Activated naive CD8-positive, alpha-beta T cell treated with anti-CD3 and anti-CD28 coated beads, Interleukin-2, amount 10 ng/mL, durations not matched to agents 7 days and 5 days (primary cell): ENCODE data around the gene VIPR1. TPM values are rescaled to one million over a fixed set of nuclear protein-coding genes. Genes with fewer than 3 reads are reported as not detected.
"Not testable (repeated sequence)": the region's sequence is repeated elsewhere in the genome, so short reads cannot be mapped to it uniquely, and the experiment has no call there.

Source experiments
- ATAC-seq: fragments of 150-1000 bp; cut with Tn5 transposase; one replicate; pipeline ENCODE4 v1.10.0; 2021; ENCODE audit warnings: low read depth, moderate library complexity
- POLR2A ChIA-PET: fragments of 350-600 bp; sonication (Branson Sonifier 250); formaldehyde crosslinking; loops from one replicate; lab custom pipeline; 2021; ENCODE audit warnings: antibody characterized with exemption; lab: Charles Lee
- DNase-seq: peaks from one replicate; pipeline ENCODE4 v3.0.0; 2021
- H3K27ac Mint-ChIP-seq: one replicate; pipeline ENCODE4 v1.8.0; 2022; ENCODE audit warnings: mild to moderate bottlenecking, mixed read lengths
- H3K27me3 Mint-ChIP-seq: one replicate; pipeline ENCODE4 v1.8.0; 2022; ENCODE audit warnings: mild to moderate bottlenecking, moderate library complexity, mixed read lengths
- H3K36me3 Mint-ChIP-seq: one replicate; pipeline ENCODE4 v1.8.0; 2021; ENCODE audit warnings: mild to moderate bottlenecking, mixed read lengths
- H3K4me1 Mint-ChIP-seq: one replicate; pipeline ENCODE4 v1.8.0; 2021; ENCODE audit warnings: mixed read lengths
- H3K4me3 Mint-ChIP-seq: one replicate; pipeline ENCODE4 v1.8.0; 2022; ENCODE audit warnings: mild to moderate bottlenecking, moderate library complexity, mixed read lengths
- H3K9me3 Mint-ChIP-seq: one replicate; pipeline ENCODE4 v1.8.0; 2021; ENCODE audit warnings: mixed read lengths
- total RNA-seq, 2 experiments: library from RNA; stranded (reverse); gene quantifications; one replicate each; pipeline ENCODE4 v1.2.3, GENCODE V29; 2021

The VIPR1 gene
- total RNA-seq, 2 experiments from 2014 or later: 22.3 to 26.9 TPM

- H3K9me3 Mint-ChIP-seq: no peaks in the 10 kb centered on the region
- H3K4me1 Mint-ChIP-seq: peaks cover 20% of the 10 kb centered on the region
Measured at GRCh38 chr3:42557854-42558253, 55.4 kb downstream of the VIPR1 start.

GRCh38 chr3:42562047-42562907, 59.8 kb downstream of the VIPR1 start:
- POLR2A ChIA-PET: interaction anchor here (0.7 kb wide), 1 partner anchor 41 kb away, joined by 3 read pairs; no protein-coding TSS in a partner anchor
- Mint-ChIP-seq H3K36me3 (peaks cover 21% of the 10 kb centered on the region), H3K27me3 (no peaks in the 10 kb centered on the region), H3K4me3 (no peak overlapping the region), H3K9me3 (no peaks in the 10 kb centered on the region), H3K27ac (no peak overlapping the region), H3K4me1 (peaks cover 1% of the 10 kb centered on the region)
- no peak for DNase-seq
- ATAC-seq: no peak

More at GRCh38 chr3:42557854-42558253, 55.4 kb downstream of the VIPR1 start:
- no peaks in the 10 kb centered on the region for H3K27me3 Mint-ChIP-seq
- DNase-seq (no peak), ATAC-seq (no peak)
- peaks cover 32% of the 10 kb centered on the region for H3K36me3 Mint-ChIP-seq
- POLR2A ChIA-PET: no interaction called here
- H3K27ac Mint-ChIP-seq: no peak overlapping the region
- H3K4me3 Mint-ChIP-seq: no peak overlapping the region

- Mint-ChIP-seq H3K9me3 (peaks cover 2% of the 10 kb centered on the region), H3K4me1 (peaks cover 6% of the 10 kb centered on the region), H3K4me3 (no peak overlapping the region), H3K36me3 (peaks cover 35% of the 10 kb centered on the region), H3K27ac (no peak overlapping the region), H3K27me3 (no peaks in the 10 kb centered on the region)
- DNase-seq (no peak), ATAC-seq (no peak)
- POLR2A ChIA-PET: no interaction called here
Measured at GRCh38 chr3:42569593-42570142, 67.2 kb downstream of the VIPR1 start.

- DNase-seq (no peak), ATAC-seq (peak; percentile 56)
- POLR2A ChIA-PET: interaction anchor here (1.2 kb wide), 1 partner anchor 9 kb away, joined by 3 read pairs; the partner anchor contains the start of gene SEC22C
- H3K4me3 Mint-ChIP-seq: no peak overlapping the region
- H3K27me3 Mint-ChIP-seq: no peaks in the 10 kb centered on the region
- H3K36me3 Mint-ChIP-seq: peaks cover 48% of the 10 kb centered on the region
- peaks cover 9% of the 10 kb centered on the region for H3K9me3 Mint-ChIP-seq
- H3K27ac Mint-ChIP-seq: no peak overlapping the region
- H3K4me1 Mint-ChIP-seq: peaks cover 9% of the 10 kb centered on the region
Measured at GRCh38 chr3:42572278-42572677, 69.8 kb downstream of the VIPR1 start.

GRCh38 chr3:42575137-42575741, 72.8 kb downstream of the VIPR1 start:
- ATAC-seq (no peak), DNase-seq (no peak)
- Mint-ChIP-seq H3K27me3 (no peaks in the 10 kb centered on the region), H3K4me3 (no peak overlapping the region), H3K27ac (no peak overlapping the region), H3K4me1 (peaks cover 19% of the 10 kb centered on the region), H3K9me3 (peaks cover 9% of the 10 kb centered on the region), H3K36me3 (peaks cover 51% of the 10 kb centered on the region)
- POLR2A ChIA-PET: no interaction called here

- Mint-ChIP-seq H3K4me1 (peaks cover 34% of the 10 kb centered on the region), H3K27ac (no peak overlapping the region), H3K36me3 (peaks cover 44% of the 10 kb centered on the region), H3K27me3 (no peaks in the 10 kb centered on the region), H3K4me3 (no peak overlapping the region), H3K9me3 (peaks cover 9% of the 10 kb centered on the region)
- POLR2A ChIA-PET: interaction anchor here (0.7 kb wide), 1 partner anchor 12 kb away, joined by 4 read pairs; the partner anchor contains the start of gene SS18L2
- DNase-seq (no peak), ATAC-seq (no peak)
Measured at GRCh38 chr3:42578054-42578453, 75.6 kb downstream of the VIPR1 start.

GRCh38 chr3:42579346-42579745, 76.9 kb downstream of the VIPR1 start:
- not testable (repeated sequence) for H3K27ac Mint-ChIP-seq, H3K9me3 Mint-ChIP-seq, DNase-seq, ATAC-seq, H3K4me3 Mint-ChIP-seq, H3K27me3 Mint-ChIP-seq
- POLR2A ChIA-PET: interaction anchor here (0.6 to 1.2 kb wide), 2 partner anchors 11 to 21 kb away, joined by 4 read pairs; partner anchors contain the start of gene NKTR
- Mint-ChIP-seq H3K4me1 (peaks cover 40% of the 10 kb centered on the region), H3K36me3 (peaks cover 37% of the 10 kb centered on the region)

GRCh38 chr3:42581400-42581708, 78.9 kb downstream of the VIPR1 start:
- no peak for ATAC-seq

GRCh38 chr3:42581709-42582473, 79.4 kb downstream of the VIPR1 start, which contains the start of gene SEC22C:
TSS of gene SEC22C (minus strand) at chr3:42581967. CDS start at chr3:42569046, 12,921 bp downstream.
- DNase-seq: peak; percentile 95
- Mint-ChIP-seq H3K4me3 (peak within 1 kb of the TSS; percentile 90), H3K4me1 (peaks cover 50% of the 10 kb centered on the region), H3K27me3 (no peaks in the 10 kb centered on the region), H3K9me3 (no peaks in the 10 kb centered on the region), H3K36me3 (peaks cover 24% of the 10 kb centered on the region), H3K27ac (peak within 1 kb of the TSS; percentile 95)
- POLR2A ChIA-PET: interaction anchor here (0.7 to 4.0 kb wide), 11 partner anchors 9 to 936 kb away, joined by 3 to 42 read pairs (median 4); partner anchors contain the start of genes NKTR and SS18L2
- peak; percentile 93 for ATAC-seq

More at GRCh38 chr3:42581400-42581708, 78.9 kb downstream of the VIPR1 start:
- H3K4me1 Mint-ChIP-seq: peaks cover 47% of the 10 kb centered on the region
- H3K9me3 Mint-ChIP-seq: no peaks in the 10 kb centered on the region
- POLR2A ChIA-PET: interaction anchor here (0.9 to 4.0 kb wide), 7 partner anchors 9 to 71 kb away, joined by 3 to 42 read pairs (median 5); partner anchors contain the start of genes NKTR and SS18L2
- H3K4me3 Mint-ChIP-seq: peak overlapping the region; percentile 90
- H3K27ac Mint-ChIP-seq: peak overlapping the region; percentile 31
- no peaks in the 10 kb centered on the region for H3K27me3 Mint-ChIP-seq
- DNase-seq: no peak
- H3K36me3 Mint-ChIP-seq: peaks cover 29% of the 10 kb centered on the region

GRCh38 chr3:42582474-42583070, 80.1 kb downstream of the VIPR1 start:
- Mint-ChIP-seq H3K27ac (peak overlapping the region; percentile 95), H3K4me1 (peaks cover 49% of the 10 kb centered on the region), H3K27me3 (no peaks in the 10 kb centered on the region), H3K4me3 (peak overlapping the region; percentile 90), H3K9me3 (no peaks in the 10 kb centered on the region), H3K36me3 (peaks cover 19% of the 10 kb centered on the region)
- ATAC-seq (no peak), DNase-seq (no peak)
- POLR2A ChIA-PET: interaction anchor here (0.7 to 4.0 kb wide), 8 partner anchors 8 to 935 kb away, joined by 3 to 42 read pairs (median 4); partner anchors contain the start of genes NKTR and SS18L2
